ENCODE measurements around the gene CACNA1B. TPM values are rescaled to one million over a fixed set of nuclear protein-coding genes. Genes with fewer than 3 reads are reported as not detected.
A peak's percentile ranks its signal among the peaks of the same experiment; 100 is the strongest.

The CACNA1B gene
- total and polyA plus RNA-seq, 7 donors = under 0.01 to 1.4 (median 0.55) TPM; not detected in 1

- no peak overlapping the region for H3K4me3 ChIP-seq
- H3K4me1 ChIP-seq = peaks cover 0 to 11% (median 0%) of the 10 kb centered on the region in 4 donors
- intact Hi-C loops (cut with DNase I) = no loop called here
- peak; percentile 30 for DNase-seq
- H3K9me3 ChIP-seq = no peaks in the 10 kb centered on the region
- WGBS, 2 donors = 84 to 90% methylated on average over 7 of the region's 7 CpGs
- H3K36me3 ChIP-seq = no peaks in the 10 kb centered on the region
- no peaks in the 10 kb centered on the region for H3K27me3 ChIP-seq
- no peak overlapping the region for H3K27ac ChIP-seq
- no peak for TF ChIP-seq EP300 (IDR thresholded peaks at IDR 0.05)
- no peak for TF ChIP-seq CTCF (IDR thresholded peaks at IDR 0.05)
- TF ChIP-seq POLR2AphosphoS5 (IDR thresholded peaks at IDR 0.05) = no peak
- TF ChIP-seq POLR2A (IDR thresholded peaks at IDR 0.05) = no peak
These were observed 164.6 kb downstream of the CACNA1B start for GRCh38 chr9:138042146-138042545.

GRCh38 chr9:138042640-138043039 lies 165.1 kb downstream of the CACNA1B start:
- peaks cover 0 to 10% (median 0%) of the 10 kb centered on the region in 4 donors for H3K4me1 ChIP-seq
- intact Hi-C loops (cut with DNase I) = no loop called here
- H3K9me3 ChIP-seq = no peaks in the 10 kb centered on the region
- no peak overlapping the region for H3K4me3 ChIP-seq
- WGBS, 2 donors = 60 to 68% methylated on average over 8 of the region's 8 CpGs
- no peak overlapping the region for H3K27ac ChIP-seq
- no peaks in the 10 kb centered on the region for H3K36me3 ChIP-seq
- H3K27me3 ChIP-seq = no peaks in the 10 kb centered on the region
- no peak for TF ChIP-seq POLR2A (IDR thresholded peaks at IDR 0.05)
- TF ChIP-seq EP300 (IDR thresholded peaks at IDR 0.05) = no peak
- no peak for TF ChIP-seq POLR2AphosphoS5 (IDR thresholded peaks at IDR 0.05)
- TF ChIP-seq CTCF (IDR thresholded peaks at IDR 0.05) = no peak
- DNase-seq = peak; percentile 45

- DNase-seq = peak; percentile 32
- Histone ChIP-seq H3K4me1 (peaks cover 0 to 6% (median 0%) of the 10 kb centered on the region in 4 donors), H3K4me3 (no peak overlapping the region), H3K36me3 (no peaks in the 10 kb centered on the region), H3K27me3 (no peaks in the 10 kb centered on the region), H3K27ac (no peak overlapping the region), H3K9me3 (no peaks in the 10 kb centered on the region)
- no peak for TF ChIP-seq EP300 (IDR thresholded peaks at IDR 0.05)
- TF ChIP-seq POLR2AphosphoS5 (IDR thresholded peaks at IDR 0.05) = no peak
- TF ChIP-seq CTCF (IDR thresholded peaks at IDR 0.05) = no peak
- TF ChIP-seq POLR2A (IDR thresholded peaks at IDR 0.05) = no peak
- 82 to 88% methylated on average over 12 of the region's 12 CpGs for WGBS, 2 donors
- intact Hi-C loops (cut with DNase I) = no loop called here
These were observed 165.5 kb downstream of the CACNA1B start for GRCh38 chr9:138043061-138043410.

GRCh38 chr9:138043411-138044345 lies 166.1 kb downstream of the CACNA1B start:
- 91 to 93% methylated on average over 42 of the region's 42 CpGs for WGBS, 2 donors
- intact Hi-C loops (cut with DNase I) = no loop called here

More at GRCh38 chr9:138043411-138044345, 166.1 kb downstream of the CACNA1B start:
- Histone ChIP-seq H3K9me3 (no peaks in the 10 kb centered on the region), H3K27me3 (no peaks in the 10 kb centered on the region), H3K27ac (no peak overlapping the region), H3K36me3 (no peaks in the 10 kb centered on the region), H3K4me3 (no peak overlapping the region), H3K4me1 (no peaks in the 10 kb centered on the region)
- TF ChIP-seq POLR2A (IDR thresholded peaks at IDR 0.05) (no peak), POLR2AphosphoS5 (IDR thresholded peaks at IDR 0.05) (no peak), EP300 (IDR thresholded peaks at IDR 0.05) (no peak), CTCF (IDR thresholded peaks at IDR 0.05) (no peak)
- DNase-seq = peak; percentile 46

All from sigmoid colon (tissue), 7 donors.